NCI-H82 treated with DMSO at 0.1 percent for 48 hours (cell line): ENCODE data around the gene RMND5A.
"Not testable (repeated sequence)": the region's sequence is repeated elsewhere in the genome, so short reads cannot be mapped to it uniquely, and the experiment has no call there.

Experiments
- DNase-seq: peaks from one replicate; lab custom pipeline; 2025; ENCODE audit not compliant: unreplicated experiment; lab: John Stamatoyannopoulos, UW

The RMND5A gene, protein sequence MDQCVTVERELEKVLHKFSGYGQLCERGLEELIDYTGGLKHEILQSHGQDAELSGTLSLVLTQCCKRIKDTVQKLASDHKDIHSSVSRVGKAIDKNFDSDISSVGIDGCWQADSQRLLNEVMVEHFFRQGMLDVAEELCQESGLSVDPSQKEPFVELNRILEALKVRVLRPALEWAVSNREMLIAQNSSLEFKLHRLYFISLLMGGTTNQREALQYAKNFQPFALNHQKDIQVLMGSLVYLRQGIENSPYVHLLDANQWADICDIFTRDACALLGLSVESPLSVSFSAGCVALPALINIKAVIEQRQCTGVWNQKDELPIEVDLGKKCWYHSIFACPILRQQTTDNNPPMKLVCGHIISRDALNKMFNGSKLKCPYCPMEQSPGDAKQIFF

DNA sequence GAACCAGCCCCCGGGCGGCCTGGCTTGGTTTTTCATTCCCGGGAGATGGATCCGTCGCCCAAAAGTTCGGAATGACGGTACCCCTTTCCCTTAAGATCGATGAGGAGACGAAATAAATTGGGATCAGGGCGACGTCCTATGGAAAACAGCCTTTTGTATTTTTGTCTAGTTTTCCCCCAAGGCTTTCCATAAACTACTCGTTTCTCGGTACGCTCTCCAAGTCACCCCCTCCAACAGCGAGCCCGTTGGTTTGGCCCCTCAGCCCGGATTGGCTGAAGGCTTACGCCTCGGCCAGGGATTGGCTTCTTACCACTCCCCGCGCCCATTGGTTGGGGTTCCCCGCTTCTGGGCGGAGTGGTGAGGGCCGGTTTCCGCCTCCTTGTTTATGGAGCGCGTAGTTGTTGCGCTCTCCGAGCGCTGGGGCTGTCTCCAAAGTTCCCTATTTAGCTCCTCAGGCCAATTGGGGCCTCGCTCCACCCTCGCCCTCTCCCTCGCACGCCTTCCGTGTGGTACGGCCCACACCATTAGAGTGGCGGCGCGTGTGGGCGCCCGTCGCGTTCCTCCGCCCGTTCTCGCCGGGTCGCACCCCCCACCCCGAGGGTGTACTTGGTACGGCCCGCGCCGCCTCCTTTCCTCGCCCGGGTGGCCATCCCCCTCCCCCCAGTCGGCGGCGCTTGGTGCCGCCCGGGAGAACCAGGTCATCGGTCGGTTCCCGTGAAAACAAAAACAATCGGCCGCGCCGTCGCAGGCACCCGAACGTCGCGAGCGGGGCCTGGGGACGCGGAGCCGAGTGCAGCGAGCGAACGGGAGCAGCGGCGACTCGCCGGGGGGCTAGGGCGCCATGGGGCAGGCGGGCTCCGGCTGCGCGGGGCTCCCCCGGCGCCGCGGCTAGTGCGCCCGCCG is at the start of gene RMND5A:
Gene RMND5A (plus strand): TSS at position 655 of the 903 bp plus-strand sequence. CDS start 377 bp downstream, outside the sequence.
- not testable (repeated sequence) for DNase-seq

DNA sequence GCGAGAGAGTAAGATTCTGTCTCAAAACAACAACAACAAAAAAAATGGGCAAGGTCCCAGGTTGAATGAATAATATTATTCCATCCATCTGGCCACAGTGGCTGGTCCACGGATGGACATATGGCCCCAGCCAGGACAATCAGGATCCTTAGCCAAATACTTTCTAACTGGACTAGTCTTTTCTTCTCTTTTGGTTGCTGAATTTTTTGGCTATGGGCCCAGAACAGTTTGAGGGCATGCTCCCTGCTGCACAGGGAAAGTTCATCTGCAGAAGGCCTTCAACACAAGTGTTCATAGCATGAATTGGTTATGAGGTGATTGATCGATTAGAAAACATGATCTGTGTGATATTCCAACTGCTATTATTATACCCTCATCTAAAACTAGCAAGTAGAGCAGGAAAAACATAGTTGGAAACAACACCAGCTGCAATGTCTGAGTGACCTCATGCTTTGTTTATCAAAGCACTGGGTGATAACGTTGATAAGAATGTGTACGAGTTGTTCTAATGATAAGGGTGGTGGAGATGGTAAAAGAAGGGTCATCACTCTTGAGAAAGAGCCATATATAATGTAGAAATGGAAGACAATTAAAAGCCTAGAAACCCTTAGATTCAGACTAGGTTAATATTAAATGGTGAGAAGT is 48.6 kb upstream of the RMND5A start:
- no peak for DNase-seq

DNA sequence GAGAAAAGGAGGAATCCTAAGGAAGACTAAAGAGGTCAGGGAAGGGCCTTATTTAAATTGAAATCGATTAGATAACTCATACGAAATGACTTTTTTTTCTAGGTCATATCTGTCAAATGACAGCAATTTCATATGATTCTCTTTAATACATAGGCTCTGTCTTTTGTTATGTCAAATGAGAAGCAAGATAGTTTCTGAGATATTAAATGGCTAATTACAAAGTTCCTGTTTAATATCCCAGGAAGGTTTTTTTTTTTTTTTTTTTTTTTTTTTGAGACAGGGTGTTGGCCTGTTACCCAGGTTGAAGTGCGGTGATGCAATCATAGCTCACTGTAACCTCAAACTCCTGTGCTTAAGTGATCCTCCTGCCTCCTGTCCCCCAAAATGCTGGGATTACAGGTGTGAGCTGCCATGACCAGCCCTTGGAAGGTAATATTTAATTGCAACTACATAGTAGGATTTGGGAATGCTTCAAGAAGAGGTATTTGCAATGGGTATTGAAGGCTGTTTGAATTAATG is 48.0 kb upstream of the RMND5A start:
- no peak for DNase-seq

DNA sequence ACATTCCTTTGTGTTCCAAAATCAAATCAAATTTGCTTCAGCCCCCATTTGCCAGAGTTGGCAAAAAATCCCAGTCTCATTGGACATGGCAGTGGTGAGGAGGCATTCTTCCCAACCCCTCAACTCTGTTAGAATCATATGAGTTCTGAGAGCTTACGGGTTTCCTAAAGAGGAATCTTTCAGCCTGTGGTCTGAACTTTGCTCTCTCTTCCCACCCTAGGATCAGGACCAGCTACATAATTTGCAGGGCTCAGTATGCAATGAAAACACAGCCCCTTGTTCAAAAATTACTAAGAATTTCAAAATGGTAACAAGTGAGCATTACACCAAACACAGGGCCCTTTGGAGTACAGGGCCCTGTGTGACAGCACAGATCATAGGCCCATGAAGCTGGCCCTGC is 47.1 kb upstream of the RMND5A start:
- DNase-seq, result no peak

DNA sequence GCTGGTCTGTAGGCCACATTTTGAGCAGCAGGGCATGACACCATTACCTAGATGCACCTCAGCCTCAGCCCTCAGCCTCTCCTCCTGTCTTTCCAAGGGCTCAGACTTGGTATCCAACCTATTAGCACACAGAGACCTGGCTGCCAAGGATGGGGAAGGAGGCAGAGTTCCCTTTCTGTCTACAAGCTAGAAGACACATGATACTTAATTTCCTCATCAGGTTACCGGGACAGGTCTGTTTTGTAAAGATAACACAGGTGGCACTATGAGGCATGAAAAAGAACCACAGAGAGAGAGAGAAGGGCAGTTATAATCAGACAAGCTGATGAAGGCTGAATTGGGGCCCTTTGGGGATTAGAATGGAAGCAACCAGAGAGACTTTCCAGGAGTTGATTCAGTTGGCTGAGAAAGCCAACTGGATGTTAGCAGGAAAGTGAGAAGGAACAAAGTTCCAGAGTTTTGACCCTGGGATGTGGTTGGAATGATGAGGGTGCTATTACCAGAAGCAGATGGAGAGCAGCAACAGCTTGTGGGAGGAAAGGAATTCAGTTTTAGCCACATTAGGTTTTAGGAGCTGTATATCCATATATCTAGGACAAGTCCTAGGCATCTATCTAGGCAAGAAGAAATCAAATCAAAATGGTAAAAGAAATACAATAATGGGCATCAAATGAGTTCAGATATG is 46.0 kb upstream of the RMND5A start:
- DNase-seq, result no peak

DNA sequence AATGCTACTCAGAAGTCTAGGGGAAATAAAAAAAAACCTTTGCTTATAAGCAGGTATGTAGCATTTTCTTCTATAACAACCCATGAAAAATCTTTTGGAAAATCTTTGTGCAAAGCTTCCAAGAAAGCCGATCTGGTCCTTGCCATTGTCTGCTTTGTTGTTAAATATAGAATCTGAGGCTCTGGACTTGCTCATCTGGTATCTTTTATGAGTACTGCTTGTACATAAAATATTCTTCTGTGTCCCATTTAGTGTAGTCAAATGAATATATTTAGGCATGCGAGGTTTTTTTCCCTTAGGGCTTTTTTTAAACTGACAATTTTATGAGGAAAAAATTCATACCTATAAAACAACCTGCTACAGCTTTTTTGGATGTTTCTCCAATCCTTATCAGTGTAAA is 45.0 kb upstream of the RMND5A start:
- no peak for DNase-seq

DNA sequence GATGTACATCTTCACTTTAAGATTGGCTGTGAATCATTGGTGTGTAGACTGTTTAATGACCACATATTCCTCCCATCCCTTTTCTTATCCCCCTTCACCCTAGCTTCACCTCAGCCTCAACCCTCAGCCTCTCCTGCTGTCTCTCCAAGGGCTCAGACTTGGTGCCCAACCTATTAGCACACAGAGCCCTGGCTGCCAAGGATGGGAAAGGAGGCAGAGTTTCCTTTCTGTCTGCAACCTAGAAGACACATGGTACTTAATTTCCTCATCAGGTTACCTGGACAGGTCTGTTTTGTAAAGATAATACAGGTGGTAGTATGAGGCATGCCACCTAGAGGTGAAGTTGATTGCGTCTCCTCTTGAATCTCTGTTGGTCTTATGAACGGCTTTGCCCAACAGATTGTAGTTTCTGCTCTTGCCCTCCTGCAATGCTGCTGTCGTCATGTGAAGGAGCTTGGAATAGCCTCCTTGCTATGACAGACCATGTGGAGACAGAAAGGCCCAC is 44.5 kb upstream of the RMND5A start:
- DNase-seq, result no peak

DNA sequence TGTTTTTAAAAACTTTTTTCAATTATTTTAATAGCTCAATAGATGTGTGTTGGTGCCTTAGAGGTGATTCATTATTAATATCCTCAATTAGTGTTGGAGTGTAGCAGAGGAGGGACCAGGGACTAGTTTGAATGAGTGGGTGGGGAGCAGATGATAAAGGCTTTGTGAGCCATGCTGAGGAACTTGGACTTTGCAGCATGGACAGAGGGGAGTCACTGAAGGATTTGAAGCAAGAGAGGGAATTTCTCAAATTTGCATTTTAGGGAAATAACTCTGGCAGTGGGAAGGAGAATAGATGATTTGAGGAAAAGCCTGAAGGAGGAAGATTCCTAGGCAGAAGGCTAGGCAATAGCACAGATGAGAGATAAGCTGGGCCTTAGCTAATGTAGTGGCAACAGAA is 42.3 kb upstream of the RMND5A start:
- DNase-seq, result no peak

DNA sequence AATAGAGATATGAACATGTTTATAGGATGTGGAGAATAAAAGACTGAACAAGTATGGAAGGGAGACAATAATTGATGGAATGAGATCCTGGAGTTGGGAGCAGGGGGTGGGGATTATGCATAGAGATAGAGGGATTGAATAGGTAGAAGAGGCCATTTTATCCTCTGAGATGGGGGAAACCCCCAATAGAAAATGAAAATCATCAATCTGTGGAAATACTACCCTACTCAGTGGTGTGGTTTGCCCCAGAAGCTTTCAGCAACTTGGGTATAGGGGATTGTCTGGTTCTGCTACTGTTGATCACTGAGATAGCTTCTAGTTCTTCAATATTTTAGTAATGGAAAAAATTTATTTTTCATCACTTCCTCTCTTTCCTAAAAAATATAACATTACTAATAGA is 41.1 kb upstream of the RMND5A start:
- no peak for DNase-seq

DNA sequence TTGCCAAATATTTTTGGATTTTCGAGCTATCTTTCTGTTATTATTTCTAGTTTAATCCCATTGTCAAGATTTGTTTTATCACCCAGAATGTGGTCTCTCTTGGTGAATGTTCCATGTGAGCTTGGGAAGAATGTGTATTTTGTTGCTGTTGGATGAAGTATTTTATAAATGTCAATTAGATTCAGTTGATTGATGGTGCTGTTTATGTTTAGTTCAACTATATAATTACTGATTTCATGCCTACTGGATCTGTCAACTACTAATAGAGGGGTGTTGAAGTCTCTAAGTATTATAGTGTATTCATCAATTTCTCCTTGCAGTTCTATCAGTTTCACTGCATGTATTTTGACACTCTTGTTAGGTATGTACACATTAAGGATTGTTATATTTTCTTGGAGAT is 34.7 kb upstream of the RMND5A start:
- no peak for DNase-seq

DNA sequence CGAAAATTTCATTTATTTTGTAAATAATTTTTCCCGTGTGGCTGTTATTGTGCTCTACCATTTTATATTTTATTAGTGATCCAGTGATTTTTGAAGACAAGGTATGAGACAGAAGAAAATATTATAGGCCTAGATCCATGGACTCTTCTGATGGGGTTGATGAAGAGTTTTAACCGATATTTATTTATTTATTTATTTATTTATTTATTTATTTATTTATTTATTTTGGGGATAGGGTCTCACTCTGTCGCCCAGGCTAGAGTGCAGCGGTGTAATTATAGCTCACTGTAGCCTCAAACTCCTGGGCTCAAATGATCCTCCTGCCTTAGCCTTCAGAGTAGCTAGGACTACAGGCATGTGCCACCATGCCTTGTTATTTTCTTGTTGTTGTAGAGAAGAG is 33.6 kb upstream of the RMND5A start:
- no peak for DNase-seq

DNA sequence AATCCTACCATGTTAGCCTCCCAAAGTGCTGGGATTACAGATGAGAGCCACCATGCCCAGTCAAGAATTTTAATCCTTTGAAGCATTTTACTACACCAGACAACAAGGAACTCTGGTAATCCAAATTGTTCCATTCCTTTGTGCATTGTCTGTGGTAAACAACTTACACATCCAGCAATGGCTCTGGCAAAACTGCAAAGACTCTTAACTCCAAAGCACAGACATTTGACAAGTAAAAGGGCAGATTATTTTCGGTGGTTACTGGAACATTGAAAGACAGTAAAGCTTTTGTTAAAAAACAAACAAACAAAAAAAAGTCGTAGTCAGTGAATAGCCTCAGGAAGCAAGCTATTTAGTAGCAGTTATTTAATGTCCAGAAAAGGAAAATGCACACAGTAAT is 33.2 kb upstream of the RMND5A start:
- DNase-seq, result no peak

DNA sequence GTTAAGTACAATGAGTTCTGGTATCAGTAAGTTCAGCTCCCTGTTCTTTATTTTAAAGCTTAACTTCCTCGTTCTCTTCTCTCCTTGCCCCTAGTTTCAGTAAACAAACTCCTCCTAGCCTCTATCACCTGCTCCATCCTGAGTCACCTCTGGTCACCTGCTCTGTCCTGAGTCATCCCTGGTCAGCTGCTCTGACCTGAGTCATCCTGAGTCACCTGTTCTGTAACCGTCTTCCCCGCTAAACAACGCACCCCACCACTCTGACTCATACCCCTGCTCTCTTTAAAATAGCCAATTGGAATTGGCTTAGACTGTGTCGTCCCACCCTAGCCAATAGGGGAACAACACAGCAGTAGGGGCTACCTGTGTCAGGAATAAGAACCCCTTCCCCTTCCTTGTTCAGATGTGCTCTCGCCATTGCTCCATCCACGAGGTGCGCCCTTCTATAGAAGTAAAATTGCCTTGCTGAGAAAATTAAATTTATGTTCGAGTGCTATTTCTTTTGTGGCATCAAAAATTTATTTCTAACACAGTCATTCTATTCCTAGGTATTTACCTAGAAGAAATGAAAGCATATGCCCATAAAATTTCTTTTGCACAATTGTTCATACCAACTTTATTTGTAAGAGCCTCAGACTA is 24.9 kb upstream of the RMND5A start:
- no peak for DNase-seq

DNA sequence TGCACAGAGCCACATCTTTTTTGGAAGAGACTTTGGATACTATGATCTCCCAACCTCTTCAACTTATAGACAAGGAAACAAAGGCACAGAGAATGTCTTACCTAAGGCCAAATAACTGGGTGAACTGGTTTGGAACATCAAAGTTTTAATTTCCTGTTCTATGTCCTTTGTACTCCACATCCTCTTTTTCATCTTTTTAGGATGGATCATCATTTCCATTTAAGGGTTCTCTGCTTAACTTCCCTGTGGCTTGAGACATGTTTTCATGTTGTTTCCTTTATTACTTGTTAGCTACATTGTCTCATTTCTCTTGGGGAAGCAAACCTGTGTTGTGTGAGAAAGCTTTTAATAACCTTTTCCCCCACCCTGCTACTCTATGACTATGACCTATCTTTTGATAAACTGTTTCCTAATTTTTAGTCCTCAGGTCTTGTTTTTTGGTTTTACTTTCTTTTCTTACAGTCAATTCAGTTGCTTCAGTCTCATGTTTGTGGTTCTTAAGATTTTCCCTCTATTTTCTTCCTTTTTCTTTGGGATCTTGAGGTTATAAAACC is 22.5 kb upstream of the RMND5A start:
- DNase-seq, result no peak

DNA sequence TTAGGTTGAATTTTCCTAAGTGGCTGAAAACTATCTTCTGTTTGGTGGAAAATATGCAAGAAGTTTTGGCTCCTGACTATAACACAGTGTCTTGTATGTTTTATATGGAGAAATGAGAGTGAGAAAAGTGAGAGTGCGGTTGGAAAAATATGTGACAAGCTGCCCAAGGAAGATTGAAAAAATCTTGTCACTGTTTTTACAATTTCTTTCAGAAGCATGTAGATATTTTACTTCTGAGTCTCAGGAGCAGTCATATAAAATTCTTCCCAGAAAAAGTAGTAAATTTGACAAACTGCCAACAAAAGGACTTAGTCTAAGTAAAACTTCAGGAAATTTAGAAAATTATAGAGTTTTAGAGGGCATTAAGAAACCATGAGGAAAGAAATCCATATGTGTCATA is 19.4 kb upstream of the RMND5A start:
- no peak for DNase-seq

DNA sequence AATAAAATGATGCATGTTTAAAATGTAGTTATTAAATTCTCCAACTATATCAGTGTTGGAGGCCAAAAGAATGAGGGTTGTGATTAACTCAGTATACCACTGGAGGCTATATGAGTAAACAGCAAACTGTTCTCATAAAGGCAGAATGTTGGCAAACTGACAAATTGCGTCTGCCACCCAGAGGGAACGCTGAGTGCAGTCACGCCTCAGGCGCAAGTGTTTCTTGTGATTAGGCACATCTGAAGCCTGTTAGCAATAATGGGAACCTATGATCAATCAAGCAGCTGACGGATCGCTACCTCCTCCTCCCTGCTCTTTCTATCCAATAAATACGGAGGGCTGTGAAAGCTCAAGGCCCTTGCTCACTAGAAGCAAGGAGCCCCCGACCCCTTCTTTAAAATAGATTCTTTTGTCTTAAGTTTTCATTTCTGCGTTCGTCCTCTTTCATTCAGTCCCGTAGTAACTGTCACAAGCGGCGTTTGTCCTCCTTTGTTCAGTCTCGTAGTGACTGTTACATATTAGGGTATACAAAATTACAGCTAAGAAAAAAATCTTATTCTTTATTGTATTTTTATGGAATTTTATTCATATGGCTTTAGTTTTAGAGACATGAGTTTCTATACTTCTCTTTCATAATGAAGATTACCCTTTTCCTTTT is 16.3 kb upstream of the RMND5A start:
- no peak for DNase-seq

DNA sequence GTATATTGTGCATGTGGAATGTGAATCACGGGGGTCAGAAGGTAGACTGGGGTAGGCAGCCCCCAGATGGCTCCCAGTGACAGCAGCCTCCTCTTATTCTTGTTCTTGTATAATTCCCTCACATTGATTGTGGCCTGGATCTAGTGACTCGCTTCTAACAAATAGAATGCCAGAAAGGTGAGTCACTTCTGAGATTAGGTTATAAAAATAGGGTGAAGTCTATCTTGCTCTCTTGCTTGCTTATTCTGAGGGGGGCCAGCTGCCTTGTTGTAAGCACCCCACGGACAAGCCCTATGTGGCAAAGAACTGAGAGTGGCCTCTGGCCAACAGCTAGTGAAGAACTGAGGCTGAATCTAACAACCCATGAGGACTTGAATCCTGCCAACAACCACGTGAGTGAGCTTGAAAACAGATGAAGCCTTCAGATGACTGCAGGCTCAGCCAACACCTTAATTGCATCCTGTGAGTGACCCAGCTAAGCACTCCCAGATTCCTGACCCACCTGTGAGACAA is 15.6 kb upstream of the RMND5A start:
- DNase-seq, result no peak

DNA sequence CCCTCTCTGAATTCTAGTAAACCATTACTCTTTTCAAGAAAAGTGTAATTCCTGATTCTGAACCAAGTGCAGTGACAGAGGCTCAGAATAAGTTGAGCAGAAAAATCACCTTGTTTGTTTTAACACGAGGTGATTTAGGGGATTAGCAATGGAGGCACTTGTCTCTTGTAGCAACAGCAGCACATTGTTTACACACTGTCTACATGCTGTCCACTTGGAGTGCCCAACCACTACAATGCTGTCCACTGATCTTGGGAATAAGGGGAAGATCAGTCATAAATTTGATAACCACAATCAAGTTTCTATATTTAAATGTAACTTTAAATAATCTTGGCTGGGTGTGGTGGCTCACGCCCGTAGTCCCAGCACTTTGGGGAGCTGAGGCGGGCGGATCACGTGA is 13.9 kb upstream of the RMND5A start:
- DNase-seq, result no peak

DNA sequence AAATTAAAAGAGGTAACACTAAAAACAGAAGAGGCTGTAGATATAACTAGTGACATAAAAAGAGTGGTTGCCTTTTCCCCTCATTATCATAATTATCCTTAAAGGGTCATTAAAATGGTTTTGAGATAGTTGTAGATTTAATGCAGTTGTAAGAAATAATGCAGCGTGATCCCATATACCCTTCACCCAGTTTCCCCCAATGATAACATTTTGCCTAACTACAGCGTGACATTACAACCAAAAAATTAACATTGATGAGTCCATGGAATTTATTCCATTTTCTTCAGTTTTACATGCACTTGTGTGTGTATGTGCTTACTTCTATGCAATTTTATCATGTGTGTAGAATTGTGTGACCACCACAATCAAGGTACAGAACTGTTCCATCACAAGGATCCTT is 13.2 kb upstream of the RMND5A start:
- DNase-seq, result no peak
